Activated T-cell treated with anti-CD3 and anti-CD28 coated beads, Interleukin-2, amount 50 U/mL, for 72 hours (primary cell): ENCODE data around the gene SHISAL1. TPM values are rescaled to one million over a fixed set of nuclear protein-coding genes. Genes with fewer than 3 reads are reported as not detected.
"Not testable (repeated sequence)": the region's sequence is repeated elsewhere in the genome, so short reads cannot be mapped to it uniquely, and the experiment has no call there.

Experiments
- ATAC-seq, 2 donors: fragments of 150-1000 bp; cut with Tn5 transposase; replicated peaks in 1 of 2; 2 replicates each; pipeline ENCODE4 v1.10.0; 2021; ENCODE audit warnings: moderate library complexity in 2 of 2, mild to moderate bottlenecking in 1 of 2
- DNase-seq, 2 donors: peaks; one replicate each; pipeline ENCODE4 v3.0.0; 2021 to 2022; ENCODE audit warnings: mixed read lengths in 1 of 2
- H3K27ac Mint-ChIP-seq: one replicate; pipeline ENCODE4 v1.8.0; 2022; ENCODE audit warnings: mild to moderate bottlenecking, moderate library complexity, mixed read lengths
- H3K27me3 Mint-ChIP-seq: one replicate; pipeline ENCODE4 v1.8.0; 2022; ENCODE audit warnings: low read depth, mixed read lengths
- H3K36me3 Mint-ChIP-seq, 2 donors: one replicate each; pipeline ENCODE4 v1.8.0; 2022; ENCODE audit warnings: mixed read lengths in 2 of 2, mild to moderate bottlenecking in 1 of 2; ENCODE audit not compliant: insufficient read depth in 2 of 2
- H3K4me1 Mint-ChIP-seq: one replicate; pipeline ENCODE4 v1.8.0; 2022; ENCODE audit warnings: low read depth, mixed read lengths
- H3K4me3 Mint-ChIP-seq, 2 donors: one replicate each; pipeline ENCODE4 v1.8.0; 2022; ENCODE audit warnings: mild to moderate bottlenecking in 2 of 2, mixed read lengths in 2 of 2, moderate library complexity in 2 of 2
- H3K9me3 Mint-ChIP-seq, 2 donors: one replicate each; pipeline ENCODE4 v1.8.0; 2022; ENCODE audit warnings: mixed read lengths in 2 of 2
- total RNA-seq, 2 donors: library from RNA; stranded (reverse); gene quantifications; one replicate each; pipeline ENCODE4 v1.2.3, GENCODE V29; 2022

SHISAL1 gene
- total RNA-seq, 2 donors from 2014 or later: not detected

GRCh38 chr22:44245438-44245837 is 67.3 kb downstream of the SHISAL1 start:
- H3K4me3 Mint-ChIP-seq: no peak overlapping the region
- peaks cover 3 to 6% of the 10 kb centered on the region in 2 donors for H3K9me3 Mint-ChIP-seq
- H3K4me1 Mint-ChIP-seq: no peaks in the 10 kb centered on the region
- ATAC-seq (no peak), DNase-seq (no peak)
- H3K27ac Mint-ChIP-seq: no peak overlapping the region
- H3K36me3 Mint-ChIP-seq: peaks cover 2 to 7% of the 10 kb centered on the region in 2 donors
- peaks cover 9% of the 10 kb centered on the region for H3K27me3 Mint-ChIP-seq

DNA sequence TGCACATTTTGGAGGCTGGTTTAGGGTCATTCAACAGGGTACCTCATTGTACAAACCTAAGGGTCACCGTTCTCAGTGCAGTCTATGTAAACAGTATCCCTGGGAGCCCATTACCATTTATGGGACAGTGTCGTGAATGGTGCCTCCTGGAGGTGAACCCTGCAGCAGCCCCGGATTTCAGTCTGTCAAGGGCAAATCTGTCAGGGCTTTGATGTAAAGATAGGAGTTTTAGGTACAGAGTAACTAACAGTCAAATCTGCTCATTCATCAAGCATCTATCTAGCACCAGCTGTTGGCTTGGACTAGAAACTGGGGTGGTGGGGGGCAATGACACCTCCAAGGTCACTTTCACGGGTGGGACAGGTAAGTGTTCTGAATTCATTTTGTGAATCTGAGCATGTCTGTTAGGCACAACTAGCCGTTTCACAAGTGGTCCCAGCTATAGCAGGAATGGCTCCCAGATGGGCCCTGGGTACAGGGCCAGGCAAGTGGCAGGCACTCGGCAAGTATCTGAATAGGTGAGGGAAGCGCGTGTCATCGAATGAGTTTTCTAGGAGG is 68.4 kb downstream of the SHISAL1 start:
- Mint-ChIP-seq H3K27ac (no peak overlapping the region), H3K36me3 (peaks cover 0 to 3% of the 10 kb centered on the region in 2 donors), H3K4me3 (no peak overlapping the region), H3K27me3 (peaks cover 9% of the 10 kb centered on the region), H3K4me1 (no peaks in the 10 kb centered on the region), H3K9me3 (peaks cover 3% of the 10 kb centered on the region in 2 donors)
- DNase-seq (no peak), ATAC-seq (no peak)

DNA sequence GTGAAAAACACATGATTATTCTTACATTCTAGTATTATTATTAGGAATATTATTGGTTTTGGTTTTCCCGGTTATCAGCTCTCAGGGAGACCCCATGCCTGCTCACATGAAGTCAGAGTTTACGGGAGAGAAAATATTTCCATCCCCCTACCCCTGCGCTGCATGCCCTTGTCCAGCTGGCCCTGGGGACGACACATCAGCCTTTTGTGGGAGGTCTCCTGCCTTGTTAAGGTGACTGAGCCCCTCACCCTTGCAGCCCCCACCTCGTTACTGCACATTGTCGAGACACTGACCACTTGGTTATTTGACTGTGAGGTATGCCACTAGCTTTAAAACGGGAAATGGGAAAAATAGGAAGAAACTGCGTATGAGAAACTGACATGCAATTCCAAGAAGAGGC is 69.0 kb downstream of the SHISAL1 start:
- Mint-ChIP-seq H3K36me3 (no peaks in the 10 kb centered on the region), H3K27ac (no peak overlapping the region), H3K27me3 (peaks cover 15% of the 10 kb centered on the region), H3K4me1 (no peaks in the 10 kb centered on the region), H3K4me3 (no peak overlapping the region), H3K9me3 (no peaks in the 10 kb centered on the region)
- no peak for DNase-seq
- no peak for ATAC-seq

GRCh38 chr22:44242946-44243724 is 69.6 kb downstream of the SHISAL1 start:
- no peaks in the 10 kb centered on the region for H3K9me3 Mint-ChIP-seq
- H3K27me3 Mint-ChIP-seq: peaks cover 15% of the 10 kb centered on the region
- DNase-seq (no peak), ATAC-seq (no peak)
- no peaks in the 10 kb centered on the region for H3K36me3 Mint-ChIP-seq
- H3K4me3 Mint-ChIP-seq: no peak overlapping the region
- H3K4me1 Mint-ChIP-seq: no peaks in the 10 kb centered on the region
- H3K27ac Mint-ChIP-seq: no peak overlapping the region

- H3K36me3 Mint-ChIP-seq, DNase-seq, H3K27ac Mint-ChIP-seq, H3K4me3 Mint-ChIP-seq, H3K4me1 Mint-ChIP-seq, ATAC-seq, H3K9me3 Mint-ChIP-seq: not testable (repeated sequence)
- peaks cover 15% of the 10 kb centered on the region for H3K27me3 Mint-ChIP-seq
Observed at GRCh38 chr22:44241121-44241520, 71.6 kb downstream of the SHISAL1 start.

- Mint-ChIP-seq H3K9me3 (no peaks in the 10 kb centered on the region), H3K27ac (no peak overlapping the region), H3K4me1 (no peaks in the 10 kb centered on the region), H3K36me3 (no peaks in the 10 kb centered on the region), H3K27me3 (peaks cover 15% of the 10 kb centered on the region), H3K4me3 (no peak overlapping the region)
- DNase-seq: no peak
- no peak for ATAC-seq
Observed at GRCh38 chr22:44237290-44237689, 75.5 kb downstream of the SHISAL1 start.

GRCh38 chr22:44234372-44234771 is 78.4 kb downstream of the SHISAL1 start:
- H3K4me3 Mint-ChIP-seq, H3K36me3 Mint-ChIP-seq, H3K4me1 Mint-ChIP-seq, DNase-seq, ATAC-seq, H3K9me3 Mint-ChIP-seq, H3K27ac Mint-ChIP-seq: not testable (repeated sequence)
- H3K27me3 Mint-ChIP-seq: peaks cover 15% of the 10 kb centered on the region

GRCh38 chr22:44231233-44231632 is 81.5 kb downstream of the SHISAL1 start:
- no peaks in the 10 kb centered on the region for H3K4me1 Mint-ChIP-seq
- H3K27ac Mint-ChIP-seq: no peak overlapping the region
- peaks cover 0 to 2% of the 10 kb centered on the region in 2 donors for H3K36me3 Mint-ChIP-seq
- DNase-seq: no peak
- H3K27me3 Mint-ChIP-seq: peaks cover 13% of the 10 kb centered on the region
- H3K4me3 Mint-ChIP-seq: no peak overlapping the region
- H3K9me3 Mint-ChIP-seq: peaks cover 1 to 7% of the 10 kb centered on the region in 2 donors
- no peak for ATAC-seq

DNA sequence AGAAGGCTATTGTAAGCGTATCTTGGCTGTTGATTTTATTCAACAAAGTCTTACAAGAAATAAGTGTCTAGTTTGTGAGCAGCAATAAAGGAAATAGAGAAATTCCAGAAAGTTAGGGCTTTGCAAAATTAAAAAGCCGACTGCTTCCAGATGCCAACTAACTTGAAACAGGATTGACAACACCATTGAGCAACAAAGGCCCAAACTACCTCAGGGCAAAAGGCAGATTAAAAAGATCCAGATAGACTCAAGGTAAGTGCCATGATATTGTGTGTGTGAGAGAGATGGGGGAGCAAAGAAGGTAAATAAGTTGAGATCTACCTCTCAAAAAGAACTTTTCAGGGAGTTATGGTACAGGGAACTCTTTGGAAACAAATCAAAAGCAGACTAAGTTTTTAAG is 82.9 kb downstream of the SHISAL1 start:
- no peak for DNase-seq
- no peak for ATAC-seq
- Mint-ChIP-seq H3K4me3 (no peak overlapping the region), H3K27ac (no peak overlapping the region), H3K4me1 (no peaks in the 10 kb centered on the region), H3K27me3 (peaks cover 27% of the 10 kb centered on the region), H3K36me3 (peaks cover 0 to 2% of the 10 kb centered on the region in 2 donors), H3K9me3 (peaks cover 1 to 7% of the 10 kb centered on the region in 2 donors)

GRCh38 chr22:44229331-44229730 is 83.4 kb downstream of the SHISAL1 start:
- H3K27ac Mint-ChIP-seq: no peak overlapping the region
- no peak overlapping the region for H3K4me3 Mint-ChIP-seq
- H3K27me3 Mint-ChIP-seq: peaks cover 28% of the 10 kb centered on the region
- peaks cover 1 to 7% of the 10 kb centered on the region in 2 donors for H3K9me3 Mint-ChIP-seq
- no peaks in the 10 kb centered on the region for H3K4me1 Mint-ChIP-seq
- DNase-seq (no peak), ATAC-seq (no peak)
- peaks cover 0 to 2% of the 10 kb centered on the region in 2 donors for H3K36me3 Mint-ChIP-seq

- ATAC-seq: no peak
- no peak overlapping the region for H3K27ac Mint-ChIP-seq
- DNase-seq: no peak
- peaks cover 0 to 2% of the 10 kb centered on the region in 2 donors for H3K36me3 Mint-ChIP-seq
- no peaks in the 10 kb centered on the region for H3K4me1 Mint-ChIP-seq
- no peak overlapping the region for H3K4me3 Mint-ChIP-seq
- H3K9me3 Mint-ChIP-seq: peaks cover 1 to 5% of the 10 kb centered on the region in 2 donors
- peaks cover 28% of the 10 kb centered on the region for H3K27me3 Mint-ChIP-seq
Observed at GRCh38 chr22:44225812-44226211, 86.9 kb downstream of the SHISAL1 start.

DNA sequence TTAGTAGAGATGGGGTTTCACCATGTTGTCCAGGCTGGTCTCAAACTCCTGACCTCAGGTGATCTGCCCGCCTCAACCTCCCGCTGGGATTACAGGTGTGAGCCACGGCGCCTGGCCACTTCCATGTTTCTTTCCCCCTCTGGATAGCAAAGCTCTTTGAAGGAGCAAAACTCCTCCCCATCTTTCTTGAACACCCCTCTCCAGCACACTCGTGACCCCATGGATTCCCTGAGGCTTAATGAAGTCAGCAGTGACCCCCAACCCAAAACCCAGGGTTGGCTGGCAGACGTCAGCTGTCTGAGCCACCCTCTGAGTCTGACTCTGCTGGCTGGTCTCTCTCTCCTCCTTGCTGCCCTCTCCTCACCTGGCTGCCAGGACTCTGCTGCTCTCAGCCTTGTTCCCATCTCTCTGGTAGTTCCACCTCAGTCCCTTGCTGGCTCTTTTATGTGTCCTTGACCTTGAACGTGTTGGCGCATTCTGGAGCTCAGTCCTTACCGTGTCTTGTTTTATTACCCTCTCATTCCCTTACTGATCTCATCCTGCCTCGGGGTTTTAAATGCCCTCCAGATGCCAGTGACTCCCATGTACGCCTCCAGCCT is 87.6 kb downstream of the SHISAL1 start:
- Mint-ChIP-seq H3K27ac (no peak overlapping the region), H3K27me3 (peaks cover 28% of the 10 kb centered on the region), H3K9me3 (peaks cover 1 to 5% of the 10 kb centered on the region in 2 donors), H3K4me1 (no peaks in the 10 kb centered on the region), H3K4me3 (no peak overlapping the region), H3K36me3 (peaks cover 0 to 2% of the 10 kb centered on the region in 2 donors)
- ATAC-seq: no peak
- DNase-seq: no peak

DNA sequence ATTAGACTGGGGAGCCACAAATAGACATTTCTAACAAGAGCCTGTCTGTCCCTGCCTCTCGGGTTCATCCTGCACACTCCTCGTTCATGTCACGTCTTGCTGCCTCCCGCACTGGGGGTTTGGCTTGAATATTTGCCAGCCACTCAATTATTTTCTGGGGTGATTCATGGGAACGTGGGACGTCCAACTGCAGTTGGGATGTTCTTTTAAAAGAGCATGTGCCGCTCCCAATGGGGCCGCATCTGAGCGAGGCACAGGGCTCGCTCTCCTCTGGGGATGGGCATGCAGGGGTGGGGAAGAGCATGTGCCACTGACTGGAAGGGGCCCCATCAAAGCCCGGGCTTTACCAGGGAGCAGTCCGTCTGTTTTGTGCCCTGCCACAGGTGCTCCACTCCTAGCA is 88.6 kb downstream of the SHISAL1 start:
- Mint-ChIP-seq H3K4me3 (no peak overlapping the region), H3K27me3 (peaks cover 19% of the 10 kb centered on the region), H3K36me3 (peaks cover 0 to 2% of the 10 kb centered on the region in 2 donors), H3K27ac (no peak overlapping the region), H3K9me3 (peaks cover 1 to 2% of the 10 kb centered on the region in 2 donors), H3K4me1 (no peaks in the 10 kb centered on the region)
- ATAC-seq (no peak), DNase-seq (no peak)
